Vagina (tissue), 2 donors: Measurements from ENCODE around the gene BCR.

Experiments used
- POLR2A ChIP-seq, 2 donors: fragments of 450-650 bp; IDR thresholded peaks; one replicate each; pipeline ENCODE4 v1.6.1; 2017; ENCODE audit warnings: antibody characterized with exemption in 2 of 2, mild to moderate bottlenecking in 2 of 2, moderate library complexity in 2 of 2
- POLR2AphosphoS5 ChIP-seq, 2 donors: sonication (generic); formaldehyde crosslinking; IDR thresholded peaks; one replicate each; pipeline ENCODE4 v1.9.0; 2017; ENCODE audit warnings: antibody characterized with exemption in 2 of 2, mild to moderate bottlenecking in 2 of 2, low read depth in 1 of 2; ENCODE audit not compliant: insufficient read depth in 1 of 2
- TF ChIP-seq, protein P1 (sequence below), 3 experiments: fragments of 450-650 bp in 2 of 3; fragments of 200-600 bp in 1 of 3; sonication (generic) in 1 of 3; IDR thresholded peaks; one replicate each; pipeline ENCODE4 v1.5.1; 2017 to 2019; ENCODE audit warnings: antibody characterized with exemption in 3 of 3, mild to moderate bottlenecking in 2 of 3, moderate library complexity in 2 of 3

DNA sequence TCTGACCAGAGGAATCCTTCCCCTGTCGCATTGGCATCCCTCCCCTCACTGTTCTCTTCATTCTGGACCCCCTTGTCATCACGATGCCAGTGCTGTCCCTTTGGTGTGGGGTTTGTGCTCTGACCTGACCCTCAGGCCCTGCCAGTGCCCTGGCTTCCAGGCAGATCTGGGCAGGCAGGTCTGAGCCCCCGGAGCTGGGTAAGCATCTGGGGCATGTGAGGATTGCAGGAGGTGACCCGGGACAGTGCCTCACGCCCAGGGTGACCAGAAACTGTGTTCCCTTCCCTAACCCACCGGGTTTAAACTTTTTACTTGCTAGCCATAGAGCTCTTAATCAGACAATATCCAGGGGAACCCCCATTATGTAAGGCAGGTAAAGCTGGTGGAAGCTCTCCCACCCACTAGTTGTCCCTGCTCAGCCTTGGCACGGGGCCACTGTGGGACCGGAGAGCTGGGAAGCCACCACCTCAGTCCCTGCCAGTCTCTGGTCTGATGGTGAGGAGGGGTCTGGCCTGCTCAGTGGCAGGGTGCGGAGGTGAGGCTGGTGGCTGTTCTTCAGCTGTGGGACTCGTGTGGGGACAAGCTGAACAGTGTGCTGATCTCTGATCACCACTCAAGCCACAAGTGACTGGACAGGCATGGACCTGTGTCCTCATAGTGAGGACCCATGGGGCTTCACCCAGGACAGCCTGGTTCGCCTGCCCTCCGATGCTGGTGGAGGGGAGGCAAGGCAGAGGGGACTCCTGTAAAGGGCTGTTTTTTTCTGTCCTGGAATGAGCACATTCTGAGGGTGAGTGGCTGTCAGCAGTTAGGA, 38.0 kb downstream of the BCR start:
- TF ChIP-seq, protein P1, sequence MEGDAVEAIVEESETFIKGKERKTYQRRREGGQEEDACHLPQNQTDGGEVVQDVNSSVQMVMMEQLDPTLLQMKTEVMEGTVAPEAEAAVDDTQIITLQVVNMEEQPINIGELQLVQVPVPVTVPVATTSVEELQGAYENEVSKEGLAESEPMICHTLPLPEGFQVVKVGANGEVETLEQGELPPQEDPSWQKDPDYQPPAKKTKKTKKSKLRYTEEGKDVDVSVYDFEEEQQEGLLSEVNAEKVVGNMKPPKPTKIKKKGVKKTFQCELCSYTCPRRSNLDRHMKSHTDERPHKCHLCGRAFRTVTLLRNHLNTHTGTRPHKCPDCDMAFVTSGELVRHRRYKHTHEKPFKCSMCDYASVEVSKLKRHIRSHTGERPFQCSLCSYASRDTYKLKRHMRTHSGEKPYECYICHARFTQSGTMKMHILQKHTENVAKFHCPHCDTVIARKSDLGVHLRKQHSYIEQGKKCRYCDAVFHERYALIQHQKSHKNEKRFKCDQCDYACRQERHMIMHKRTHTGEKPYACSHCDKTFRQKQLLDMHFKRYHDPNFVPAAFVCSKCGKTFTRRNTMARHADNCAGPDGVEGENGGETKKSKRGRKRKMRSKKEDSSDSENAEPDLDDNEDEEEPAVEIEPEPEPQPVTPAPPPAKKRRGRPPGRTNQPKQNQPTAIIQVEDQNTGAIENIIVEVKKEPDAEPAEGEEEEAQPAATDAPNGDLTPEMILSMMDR (IDR thresholded peaks at IDR 0.05) = no peak
- TF ChIP-seq POLR2A (IDR thresholded peaks at IDR 0.05) (no peak), POLR2AphosphoS5 (IDR thresholded peaks at IDR 0.05; ENCODE audit: insufficient read depth in 1 of 2, low read depth in 1 of 2) (no peak)
